Epithelial cell of esophagus (primary cell): ENCODE results near the gene SLC28A1.

Source experiments
- DNase-seq: peaks from one replicate; pipeline ENCODE4 v3.0.0; 2010; ENCODE audit warnings: low read depth
- H3K4me3 ChIP-seq: 2 replicates; pipeline ENCODE4 v1.5.1; 2011; ENCODE audit warnings: mild to moderate bottlenecking, low read length, control low read depth
- CTCF ChIP-seq: IDR thresholded peaks from 2 replicates; pipeline ENCODE4 v1.5.1; 2011; ENCODE audit warnings: low read depth, mild to moderate bottlenecking, low read length, control low read depth, inconsistent platforms; ENCODE audit not compliant: insufficient read depth; ENCODE audit errors: missing control alignments

SLC28A1 gene

DNA sequence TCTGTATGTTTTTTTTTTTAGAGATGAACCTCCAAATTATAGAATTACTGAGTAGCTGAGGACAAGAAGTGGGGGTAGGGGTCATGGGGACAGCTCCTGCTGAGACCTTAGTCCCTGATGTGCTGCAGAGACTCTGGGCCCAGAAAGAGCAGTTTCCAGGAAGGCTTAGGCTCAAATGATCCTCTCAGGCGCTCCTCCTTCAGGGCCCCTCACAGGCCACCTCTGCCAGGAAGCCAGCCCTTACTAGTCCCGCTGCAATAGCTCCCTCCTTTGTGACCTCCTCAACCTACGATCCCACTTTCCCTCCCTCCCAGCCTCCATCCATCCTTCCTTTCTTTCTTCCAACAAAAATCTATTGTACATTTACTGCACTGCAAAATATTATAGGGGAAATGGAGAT is 24.6 kb downstream of the SLC28A1 start:
- no peak for DNase-seq
- no peak overlapping the region for H3K4me3 ChIP-seq
- no peak for TF ChIP-seq CTCF

DNA sequence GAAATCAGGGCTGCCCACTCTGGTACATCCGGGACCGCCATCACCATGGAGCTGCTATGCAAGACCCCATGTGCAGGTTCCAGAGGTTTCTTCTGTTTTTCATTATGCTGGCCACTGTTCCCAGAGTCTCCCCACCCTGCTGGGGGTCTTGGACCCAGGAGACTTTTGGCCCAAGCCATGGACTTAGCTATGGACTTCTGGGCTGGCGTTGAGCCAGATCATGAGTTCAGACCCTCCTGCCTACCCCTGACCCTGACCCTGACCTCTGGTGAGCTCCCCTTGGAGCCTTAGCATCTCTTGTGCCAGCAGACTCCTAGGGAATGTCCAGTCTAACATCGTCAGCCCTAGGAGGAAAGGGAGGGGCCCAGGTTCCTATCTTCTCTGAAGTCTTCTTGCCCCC is 25.3 kb downstream of the SLC28A1 start:
- no peak for TF ChIP-seq CTCF
- H3K4me3 ChIP-seq = no peak overlapping the region
- no peak for DNase-seq

DNA sequence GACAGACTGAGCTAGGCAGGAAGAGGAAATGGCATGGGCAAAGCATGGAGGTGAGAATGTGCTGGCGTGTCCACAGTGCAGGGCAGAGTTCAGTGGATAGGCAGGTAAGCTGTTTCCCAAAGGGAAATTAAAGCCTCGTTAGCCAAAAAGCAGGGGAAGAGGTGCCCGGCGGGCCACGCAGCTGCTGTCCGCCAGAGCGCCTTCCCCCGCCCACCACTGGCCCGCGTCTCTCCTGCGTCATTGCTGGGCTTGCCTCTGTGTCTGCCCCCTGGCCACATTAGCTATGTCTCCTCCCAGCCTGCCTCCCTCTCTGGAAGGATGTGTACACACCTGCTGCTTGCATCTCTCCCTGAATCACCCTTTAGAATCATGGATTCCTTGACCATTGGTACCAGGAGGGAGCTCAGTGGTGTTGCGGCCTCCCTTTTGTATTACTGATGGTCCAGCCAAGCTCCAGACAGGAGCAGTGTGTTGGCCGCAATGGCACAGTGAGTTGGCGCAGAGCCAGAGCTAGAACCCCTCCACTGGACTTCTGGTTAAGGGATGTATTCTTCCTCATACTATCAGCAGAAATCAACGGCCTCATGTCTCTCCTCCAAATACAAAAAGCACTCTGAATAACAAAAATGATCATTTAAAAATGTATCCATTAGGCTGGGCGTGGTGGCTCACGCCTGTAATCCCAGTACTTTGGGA is 26.6 kb downstream of the SLC28A1 start:
- H3K4me3 ChIP-seq = no peak overlapping the region
- no peak for TF ChIP-seq CTCF
- DNase-seq = no peak

DNA sequence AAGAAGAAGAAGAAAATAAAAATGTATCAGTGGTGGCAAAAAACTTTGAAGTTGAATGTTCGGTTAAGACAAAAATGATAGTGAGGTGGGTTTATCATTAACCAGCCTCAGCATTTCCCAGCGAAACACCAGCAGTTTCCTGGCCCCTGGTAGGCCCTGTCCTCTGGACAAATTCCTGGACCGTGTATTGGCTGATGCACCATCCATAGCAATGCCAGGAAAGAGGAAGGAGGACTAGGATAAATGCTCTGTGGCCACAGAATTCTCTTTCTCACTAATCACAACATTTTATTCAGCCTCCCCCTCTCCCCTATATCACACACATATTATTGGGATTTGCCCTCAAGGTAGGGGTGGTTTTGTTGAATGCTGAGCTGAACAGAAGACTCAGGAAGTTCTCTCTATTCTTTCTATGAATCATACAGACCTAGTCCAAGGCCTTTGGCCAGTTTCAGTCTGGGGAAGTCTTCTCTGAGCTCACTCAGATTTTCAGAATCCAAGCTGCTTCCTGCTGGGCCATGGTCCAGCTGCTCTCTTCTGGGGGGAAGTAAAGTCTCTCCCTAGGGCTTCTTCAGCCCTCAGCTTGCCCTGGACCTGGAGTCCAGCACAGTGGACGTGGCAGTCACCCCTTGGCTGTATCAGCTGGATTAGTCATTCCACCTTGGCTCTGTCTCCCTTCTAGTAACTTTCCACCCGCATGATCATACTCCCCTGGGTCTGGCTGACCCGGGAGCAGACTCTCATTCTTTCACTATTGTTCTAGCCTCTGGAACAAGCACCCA is 27.6 kb downstream of the SLC28A1 start:
- peak; percentile 79 for DNase-seq
- no peak for TF ChIP-seq CTCF
- H3K4me3 ChIP-seq = no peak overlapping the region

DNA sequence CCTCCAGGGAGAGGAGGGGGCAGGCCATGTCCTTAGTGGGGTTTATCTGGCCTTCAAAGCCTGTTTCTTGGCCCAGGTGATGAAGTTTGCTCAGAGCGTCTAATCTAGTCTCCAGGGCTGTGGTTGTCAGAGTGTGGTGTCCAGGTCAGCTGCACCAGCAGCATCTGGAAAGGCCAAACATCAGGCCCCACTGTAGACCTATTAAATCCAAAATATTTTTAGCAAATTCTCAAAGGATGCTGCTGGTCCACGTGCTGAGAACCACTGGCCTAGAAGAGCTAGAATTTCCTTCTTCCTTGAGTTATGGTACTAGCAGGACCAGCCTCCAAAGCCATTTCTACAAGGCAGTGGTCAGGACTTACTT is 28.9 kb downstream of the SLC28A1 start:
- no peak overlapping the region for H3K4me3 ChIP-seq
- no peak for TF ChIP-seq CTCF
- DNase-seq = no peak

DNA sequence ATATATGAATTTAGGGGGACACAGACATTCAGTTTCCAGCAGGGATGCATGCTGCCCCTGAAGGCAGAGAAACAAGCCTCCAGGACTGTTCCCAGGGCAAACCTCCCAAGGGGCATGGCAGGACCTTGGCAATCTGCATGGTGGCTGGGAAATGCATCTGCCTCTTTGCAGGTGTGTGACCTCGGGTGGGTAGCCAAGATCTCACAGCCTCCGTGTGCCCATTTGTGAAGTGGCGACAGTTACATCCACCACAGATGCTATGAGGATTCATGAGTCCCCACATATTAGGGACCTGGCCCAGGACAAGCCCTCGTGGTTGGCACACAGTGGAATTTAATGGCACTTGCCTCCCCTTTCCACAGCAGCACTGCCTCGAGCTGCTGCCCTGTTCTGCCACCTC is 29.9 kb downstream of the SLC28A1 start:
- H3K4me3 ChIP-seq = no peak overlapping the region
- DNase-seq = no peak
- TF ChIP-seq CTCF = no peak

DNA sequence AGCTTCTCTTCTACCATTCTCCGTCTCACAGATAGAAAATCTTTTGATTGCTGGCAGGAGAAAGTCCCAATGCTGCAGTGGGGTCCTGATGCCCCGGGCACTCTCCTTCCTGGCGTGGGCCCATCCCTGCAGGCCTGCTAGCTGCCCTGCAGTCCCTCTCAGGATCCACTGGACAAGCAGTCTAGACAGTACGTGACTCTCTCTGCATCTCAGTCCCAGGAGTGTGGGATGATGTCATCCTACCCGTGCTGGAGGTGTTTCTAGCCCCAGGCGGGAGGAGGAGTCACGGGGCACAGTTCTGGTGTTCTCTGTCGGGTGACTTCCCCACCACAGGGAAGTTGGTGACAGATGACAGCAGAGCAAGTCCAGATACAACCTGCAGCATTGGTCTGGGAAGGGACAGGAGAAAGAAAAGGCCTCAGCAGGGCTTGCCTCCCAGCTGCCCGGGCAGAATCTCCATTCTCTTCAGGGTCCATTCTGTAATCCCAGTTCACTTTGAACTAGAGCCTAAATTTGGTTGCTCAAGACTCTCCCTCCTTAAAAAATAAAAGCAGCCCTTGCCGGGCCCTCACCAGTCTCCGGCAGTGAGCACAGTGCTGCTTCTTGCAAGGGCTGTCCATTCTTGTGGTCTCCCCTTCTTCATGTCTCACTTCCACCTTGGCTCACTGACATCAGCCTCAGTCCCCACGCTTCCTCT is 30.6 kb downstream of the SLC28A1 start:
- TF ChIP-seq CTCF = no peak
- DNase-seq = peak; percentile 95
- H3K4me3 ChIP-seq = no peak overlapping the region
